GM18861 (cell line): ENCODE results near the gene L1CAM.
A peak's percentile ranks its signal among the peaks of the same experiment; 100 is the strongest.

Experiments used
- ATAC-seq: cut with Tn5 transposase; IDR thresholded peaks from one replicate; pipeline ENCODE4 v1.9.1; 2021; ENCODE audit not compliant: unreplicated experiment

L1CAM gene, protein sequence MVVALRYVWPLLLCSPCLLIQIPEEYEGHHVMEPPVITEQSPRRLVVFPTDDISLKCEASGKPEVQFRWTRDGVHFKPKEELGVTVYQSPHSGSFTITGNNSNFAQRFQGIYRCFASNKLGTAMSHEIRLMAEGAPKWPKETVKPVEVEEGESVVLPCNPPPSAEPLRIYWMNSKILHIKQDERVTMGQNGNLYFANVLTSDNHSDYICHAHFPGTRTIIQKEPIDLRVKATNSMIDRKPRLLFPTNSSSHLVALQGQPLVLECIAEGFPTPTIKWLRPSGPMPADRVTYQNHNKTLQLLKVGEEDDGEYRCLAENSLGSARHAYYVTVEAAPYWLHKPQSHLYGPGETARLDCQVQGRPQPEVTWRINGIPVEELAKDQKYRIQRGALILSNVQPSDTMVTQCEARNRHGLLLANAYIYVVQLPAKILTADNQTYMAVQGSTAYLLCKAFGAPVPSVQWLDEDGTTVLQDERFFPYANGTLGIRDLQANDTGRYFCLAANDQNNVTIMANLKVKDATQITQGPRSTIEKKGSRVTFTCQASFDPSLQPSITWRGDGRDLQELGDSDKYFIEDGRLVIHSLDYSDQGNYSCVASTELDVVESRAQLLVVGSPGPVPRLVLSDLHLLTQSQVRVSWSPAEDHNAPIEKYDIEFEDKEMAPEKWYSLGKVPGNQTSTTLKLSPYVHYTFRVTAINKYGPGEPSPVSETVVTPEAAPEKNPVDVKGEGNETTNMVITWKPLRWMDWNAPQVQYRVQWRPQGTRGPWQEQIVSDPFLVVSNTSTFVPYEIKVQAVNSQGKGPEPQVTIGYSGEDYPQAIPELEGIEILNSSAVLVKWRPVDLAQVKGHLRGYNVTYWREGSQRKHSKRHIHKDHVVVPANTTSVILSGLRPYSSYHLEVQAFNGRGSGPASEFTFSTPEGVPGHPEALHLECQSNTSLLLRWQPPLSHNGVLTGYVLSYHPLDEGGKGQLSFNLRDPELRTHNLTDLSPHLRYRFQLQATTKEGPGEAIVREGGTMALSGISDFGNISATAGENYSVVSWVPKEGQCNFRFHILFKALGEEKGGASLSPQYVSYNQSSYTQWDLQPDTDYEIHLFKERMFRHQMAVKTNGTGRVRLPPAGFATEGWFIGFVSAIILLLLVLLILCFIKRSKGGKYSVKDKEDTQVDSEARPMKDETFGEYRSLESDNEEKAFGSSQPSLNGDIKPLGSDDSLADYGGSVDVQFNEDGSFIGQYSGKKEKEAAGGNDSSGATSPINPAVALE

DNA sequence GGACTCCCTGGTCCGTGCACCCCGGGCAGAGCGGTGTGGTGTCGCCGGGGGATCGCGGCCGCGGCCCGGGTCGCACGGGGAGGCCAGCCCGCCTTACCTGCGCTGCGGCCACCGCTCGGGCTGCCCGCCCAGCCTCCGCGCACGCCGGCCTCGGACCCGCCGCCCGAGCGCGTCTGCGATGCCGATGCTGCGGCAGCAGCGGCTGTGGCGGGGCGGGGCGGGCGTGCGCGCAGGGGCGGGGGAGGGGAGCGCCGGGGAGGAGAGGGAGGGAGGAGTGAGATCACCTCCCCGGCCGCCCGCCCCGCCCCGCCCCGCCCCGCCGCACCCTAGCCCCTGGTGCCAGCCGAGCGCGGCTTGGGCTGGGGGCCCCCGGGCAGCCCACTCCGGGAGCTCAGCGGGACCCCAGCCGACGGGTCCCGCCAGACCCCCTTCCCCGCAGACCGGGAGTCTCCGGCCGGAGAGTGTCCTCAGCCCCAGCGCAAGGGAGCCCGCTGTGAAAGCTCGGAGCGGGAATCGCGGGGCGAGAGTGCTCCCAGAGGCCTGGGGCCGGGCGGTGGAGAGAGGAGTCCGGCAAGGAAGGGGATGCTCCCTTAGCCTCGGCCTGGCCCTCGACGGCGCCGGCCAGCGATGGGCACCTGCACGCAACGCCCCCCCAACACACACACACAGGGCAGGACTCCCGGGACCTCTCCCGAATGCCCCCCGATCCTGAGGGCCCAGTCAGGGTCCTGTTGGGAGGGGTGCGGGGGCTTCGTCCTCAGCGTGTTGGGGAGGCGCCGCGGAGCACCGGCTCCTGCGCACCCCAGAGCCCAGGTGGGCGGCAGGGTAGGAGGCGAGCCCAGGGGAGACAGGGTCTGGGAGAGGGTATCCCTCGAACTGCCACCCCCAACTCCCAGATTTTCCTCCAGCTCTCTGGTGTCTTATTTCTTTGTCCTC, at the start of gene L1CAM:
Gene L1CAM (minus strand): TSS at position 206 of the 936 bp plus-strand sequence. CDS start 10,337 bp downstream, outside the sequence.
- ATAC-seq: no peak

DNA sequence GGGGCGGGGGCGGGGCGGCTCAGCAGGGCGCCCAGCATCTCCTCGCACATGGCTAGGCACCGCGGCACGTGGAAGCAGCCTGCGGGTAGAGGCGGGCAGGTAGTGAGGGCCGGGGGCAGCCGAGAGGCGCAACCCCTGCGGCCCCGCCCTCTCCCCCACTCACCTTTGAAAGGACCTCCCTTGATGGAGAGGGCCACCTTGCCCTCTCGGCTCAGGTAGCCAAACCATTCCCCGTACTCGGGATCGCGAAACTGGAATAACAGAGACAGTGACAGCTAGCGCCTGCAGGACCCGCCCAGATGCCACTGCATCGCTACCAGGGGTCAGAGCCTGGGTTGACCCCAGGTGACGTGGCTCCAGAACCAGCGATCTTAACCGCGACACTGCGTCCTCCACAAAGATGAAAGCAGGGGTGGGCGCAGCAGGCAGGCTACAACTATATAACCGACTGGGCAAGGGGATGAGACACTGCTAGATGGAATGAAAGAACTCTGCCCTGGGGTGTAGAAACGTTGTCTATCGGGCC, 49.4 kb upstream of the L1CAM start:
- ATAC-seq: no peak

DNA sequence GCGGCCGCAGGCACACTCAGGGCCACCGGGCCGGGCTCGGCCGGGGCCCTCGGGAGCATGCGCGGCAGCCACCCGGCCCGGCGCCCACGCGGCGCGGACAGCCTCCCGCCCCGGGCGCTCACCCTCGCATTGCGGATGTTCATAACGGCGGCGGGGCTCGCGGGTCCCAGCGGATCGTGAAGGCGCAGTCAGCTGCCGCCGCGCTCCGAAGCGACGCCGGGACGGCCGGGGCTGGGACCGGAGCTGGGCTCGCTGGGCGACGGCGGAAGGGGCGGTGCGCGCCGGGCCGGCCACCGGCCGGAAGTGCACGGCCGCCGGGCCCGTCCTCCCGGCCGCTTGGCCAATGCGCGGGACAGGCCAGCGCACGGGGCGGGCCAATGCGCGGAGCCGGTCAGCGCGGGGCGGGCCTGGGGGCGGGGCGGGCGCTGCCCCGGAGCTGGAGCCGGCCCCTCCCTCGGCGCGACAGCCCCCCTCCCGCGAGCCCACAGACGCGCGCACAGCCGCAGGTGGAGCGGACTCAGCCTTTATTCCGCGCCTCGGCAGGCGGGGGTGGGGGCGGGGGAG, 48.9 kb upstream of the L1CAM start, which contains the start of gene NAA10:
Gene NAA10 (minus strand): TSS at position 276 of the 564 bp plus-strand sequence. CDS start 133 bp downstream, at position 143.
- ATAC-seq: no peak

DNA sequence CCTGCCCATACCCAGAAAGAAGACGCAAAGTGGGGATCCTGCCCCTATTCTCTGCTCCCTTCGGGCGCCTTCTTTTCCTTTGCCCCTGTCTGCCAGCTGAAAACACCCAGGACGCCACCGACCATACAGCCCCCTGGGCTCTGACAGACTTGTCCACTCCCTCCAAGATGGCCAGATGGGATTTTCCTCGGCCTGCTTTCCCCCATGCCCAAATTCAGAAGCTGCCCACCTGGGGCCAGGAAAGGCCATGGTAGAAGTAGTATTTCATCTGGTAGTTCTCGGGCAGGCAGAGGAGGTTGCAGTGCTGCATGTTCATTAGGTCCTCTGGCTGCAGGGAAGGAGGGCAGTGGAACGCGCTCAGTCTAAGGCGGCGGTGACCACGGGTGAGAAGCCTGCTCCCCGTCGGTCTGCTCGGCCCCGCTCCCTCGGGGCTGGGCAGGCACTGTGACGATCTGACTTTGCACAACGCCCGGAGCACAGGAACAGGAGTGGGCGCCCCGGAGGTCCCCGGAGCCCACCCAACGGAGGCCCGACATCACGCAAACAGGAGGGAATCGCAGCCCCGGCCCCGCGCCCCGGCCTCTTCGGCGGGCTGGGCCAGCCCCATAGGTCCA, 48.3 kb upstream of the L1CAM start:
- ATAC-seq: no peak

DNA sequence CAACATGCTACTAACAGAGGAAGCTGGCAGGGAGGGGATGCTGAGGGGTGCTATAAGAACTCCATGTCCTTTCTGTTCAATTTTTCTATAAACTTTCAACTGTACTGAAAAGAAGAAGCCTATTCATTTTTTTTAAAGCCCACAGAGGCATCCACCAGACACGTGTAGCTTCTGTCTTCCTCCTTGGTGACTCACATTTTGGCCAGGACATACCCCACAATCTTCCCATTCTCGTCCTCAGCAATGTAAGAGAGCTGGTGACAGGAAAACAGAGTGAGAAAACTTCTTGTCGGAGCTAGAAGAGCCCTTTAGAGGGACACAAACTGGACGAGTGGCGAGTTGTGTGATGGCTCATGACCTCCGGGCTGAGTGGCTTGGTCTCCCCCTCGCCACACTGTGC, 47.8 kb upstream of the L1CAM start:
- ATAC-seq: no peak

DNA sequence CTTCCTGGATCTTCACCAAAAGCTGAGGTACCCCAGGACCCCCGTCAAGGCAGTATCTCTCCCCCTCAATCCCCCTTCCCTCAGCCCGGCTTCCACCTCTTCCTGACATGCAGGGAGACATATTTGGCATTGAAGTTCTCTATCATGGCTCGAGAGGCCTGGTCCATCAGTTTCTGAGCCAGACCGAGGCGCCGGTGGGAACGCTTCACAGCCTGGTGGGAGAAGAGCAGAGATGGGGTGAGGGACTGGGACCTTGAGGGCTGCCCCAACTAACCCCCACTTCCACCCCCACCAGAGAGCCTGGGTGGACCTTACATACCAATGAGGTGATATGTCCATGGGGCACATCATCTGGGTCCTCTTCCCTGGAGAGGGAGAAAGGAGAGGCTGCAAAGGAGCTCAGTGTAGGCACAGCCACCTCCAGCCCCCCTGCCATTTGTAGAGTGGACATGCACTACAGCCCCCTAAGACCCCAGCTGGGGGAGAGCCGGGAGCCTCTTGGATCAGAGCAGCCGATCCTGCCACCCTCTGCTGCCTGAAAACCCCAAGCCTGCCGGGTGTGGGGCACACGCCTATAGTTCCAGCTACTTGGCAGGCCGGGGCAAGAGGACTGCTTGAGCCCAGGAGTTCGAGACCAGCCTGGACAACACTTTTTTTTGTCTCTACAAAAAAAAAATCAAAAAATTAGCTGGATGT, 46.4 kb upstream of the L1CAM start:
- ATAC-seq: no peak

DNA sequence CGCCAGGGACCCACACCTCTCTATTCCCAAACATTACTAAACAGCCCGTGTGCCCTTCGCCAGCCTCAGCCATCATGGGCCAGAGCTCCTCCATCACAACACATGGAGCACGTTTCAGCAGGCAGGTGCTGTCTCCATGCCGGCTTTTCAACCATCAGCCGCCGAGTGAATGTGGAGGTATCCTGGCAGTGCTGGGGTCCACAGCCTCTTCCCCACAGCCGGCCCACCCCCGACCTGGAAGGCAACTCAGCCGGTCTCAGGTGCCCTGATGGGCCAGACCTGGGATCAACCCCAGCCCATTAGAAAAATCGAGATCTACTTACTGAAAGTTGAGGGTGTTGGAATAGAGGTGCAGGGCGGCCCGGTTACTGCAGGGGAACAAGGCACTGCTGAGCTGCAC, 45.8 kb upstream of the L1CAM start:
- ATAC-seq: no peak

DNA sequence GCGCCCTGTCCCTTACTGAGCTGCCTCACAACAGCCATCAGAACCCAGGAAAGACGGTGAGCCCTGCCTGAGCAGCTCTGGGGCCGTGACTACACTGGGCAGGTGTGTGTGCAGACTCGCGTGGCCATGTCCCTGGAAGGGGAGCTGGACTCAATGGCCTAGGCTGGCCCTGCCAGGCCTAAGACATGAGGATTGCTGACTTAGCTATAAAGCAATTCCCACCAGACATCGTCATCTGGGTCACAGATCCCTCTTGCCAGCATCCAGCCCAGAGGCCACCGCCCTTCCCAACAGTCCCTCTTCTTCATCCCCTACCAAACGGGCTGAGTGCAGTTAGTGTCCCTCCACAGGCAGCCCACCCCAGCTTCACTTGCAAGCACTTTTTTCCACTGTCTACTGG, 45.2 kb upstream of the L1CAM start:
- no peak for ATAC-seq

DNA sequence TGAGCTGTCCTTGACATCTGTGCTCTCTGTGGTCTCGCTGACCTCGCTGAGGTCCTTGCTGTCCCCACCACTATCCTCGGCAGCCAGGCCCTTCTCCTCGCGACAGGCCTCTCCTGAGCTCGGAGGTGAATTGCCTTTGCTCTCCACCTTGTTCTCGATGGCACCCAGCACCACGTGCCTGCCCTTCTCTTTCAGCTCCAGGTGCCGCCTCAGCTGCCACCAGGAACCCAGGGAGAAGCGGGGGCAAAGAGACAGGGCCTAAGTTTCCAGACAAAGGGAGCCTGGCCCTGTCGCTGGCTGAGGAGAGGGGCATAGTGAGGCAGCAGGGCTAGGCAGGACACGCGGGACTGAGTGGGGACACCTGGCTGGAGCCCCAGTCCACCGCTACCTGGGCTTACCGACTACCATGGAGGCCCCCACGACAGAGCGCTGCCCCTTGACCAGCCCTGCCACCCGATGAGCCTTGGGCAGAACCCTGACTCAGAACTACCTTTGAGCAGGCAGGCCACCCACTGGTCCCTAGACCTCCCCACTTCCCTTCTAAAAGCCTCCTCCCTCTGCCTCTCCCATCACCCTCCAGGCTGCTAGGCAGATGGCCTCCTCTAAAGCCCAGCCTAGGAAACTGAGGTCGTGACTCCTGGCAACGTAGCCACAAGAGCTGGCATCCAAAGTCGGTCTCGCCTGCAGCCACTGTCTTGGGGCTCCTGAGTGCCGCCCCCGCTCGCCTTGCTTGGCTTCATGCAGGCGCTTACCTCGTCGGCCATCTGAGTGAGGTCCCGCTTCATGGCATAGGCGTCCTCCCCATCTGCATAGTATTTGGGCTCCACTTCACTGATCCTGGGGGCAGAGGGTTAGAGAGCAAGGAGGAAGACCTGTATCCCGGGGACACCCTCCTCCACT, 44.3 kb upstream of the L1CAM start:
- no peak for ATAC-seq

DNA sequence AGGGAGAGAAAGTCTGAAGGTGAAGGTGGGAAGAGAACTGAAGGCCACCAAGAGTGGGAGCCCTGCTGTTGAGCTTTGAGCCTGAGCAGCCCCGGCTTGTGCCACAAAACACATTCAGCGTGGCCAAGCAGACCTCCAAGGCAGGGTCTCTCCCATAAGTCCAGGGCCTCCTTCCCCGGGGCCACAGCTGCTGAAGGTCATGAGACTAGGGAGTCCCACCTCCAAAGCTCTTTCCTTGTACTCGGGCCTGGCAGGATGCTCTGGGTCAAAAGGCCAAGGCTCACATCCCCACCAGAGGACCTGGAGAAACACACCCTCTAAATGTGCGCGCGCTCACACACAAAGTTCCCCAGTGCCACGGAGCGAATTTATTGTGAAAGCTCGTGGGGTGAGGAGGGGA, 43.6 kb upstream of the L1CAM start:
- ATAC-seq: no peak

DNA sequence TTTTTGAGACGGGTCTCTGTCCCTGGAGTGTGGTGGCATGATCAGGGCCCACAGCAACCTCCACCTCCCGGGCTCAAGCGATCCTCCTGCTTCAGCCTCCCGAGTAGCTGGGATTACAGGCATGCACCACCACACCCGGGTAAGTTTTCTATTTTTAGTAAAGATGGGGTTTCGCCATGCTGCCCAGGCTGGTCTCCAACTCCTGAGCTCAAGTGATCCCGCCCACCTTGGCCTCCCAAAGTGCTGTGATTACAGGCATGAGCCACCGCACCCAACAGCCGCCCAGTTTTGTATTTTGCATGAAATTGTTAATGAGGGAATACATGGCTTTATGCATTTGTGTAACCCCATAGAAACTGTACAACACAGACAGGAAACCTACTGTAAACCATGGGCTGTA, 42.9 kb upstream of the L1CAM start:
- ATAC-seq: no peak

DNA sequence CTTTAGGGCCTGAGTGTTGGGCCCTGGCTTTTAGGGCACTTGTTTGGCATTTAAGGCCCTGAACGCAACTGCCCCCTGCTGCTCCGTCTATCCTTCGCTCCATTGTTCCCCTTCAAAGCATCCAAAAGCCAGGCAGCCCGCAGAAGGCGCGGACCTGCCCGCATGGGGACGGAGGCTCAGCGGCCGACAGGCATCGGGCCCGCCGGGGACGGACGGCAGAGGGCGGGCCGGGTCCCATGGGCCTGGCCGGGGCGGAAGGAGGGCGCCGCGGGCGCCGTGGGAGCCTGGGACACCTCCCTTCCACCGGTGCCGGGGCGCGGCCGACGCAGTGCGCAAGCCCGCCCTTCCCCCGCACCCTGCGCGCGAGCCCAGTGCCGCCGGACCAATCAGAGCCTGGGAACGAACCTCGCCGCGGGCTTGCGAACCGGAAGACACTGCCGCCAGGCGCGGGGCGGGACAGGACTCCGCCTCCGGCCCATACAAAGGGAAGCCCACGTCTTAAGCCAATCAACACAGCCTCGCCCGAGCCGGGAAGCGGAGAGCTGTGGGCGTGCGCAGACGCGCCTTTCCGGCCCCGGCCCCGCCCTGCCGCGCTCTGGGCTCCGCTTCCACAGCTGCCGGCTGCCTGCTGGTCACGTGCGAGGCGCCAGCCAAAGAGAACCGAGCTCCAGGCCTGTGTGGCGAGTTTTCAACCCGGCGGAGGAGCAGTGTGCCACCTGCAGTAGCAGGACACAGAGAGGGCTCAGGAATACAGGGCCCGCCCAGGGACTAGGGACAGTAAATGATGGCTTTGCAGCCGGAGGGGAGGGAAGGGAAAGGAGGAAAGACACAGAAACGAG, 42.2 kb upstream of the L1CAM start:
- ATAC-seq: peak; percentile 72

DNA sequence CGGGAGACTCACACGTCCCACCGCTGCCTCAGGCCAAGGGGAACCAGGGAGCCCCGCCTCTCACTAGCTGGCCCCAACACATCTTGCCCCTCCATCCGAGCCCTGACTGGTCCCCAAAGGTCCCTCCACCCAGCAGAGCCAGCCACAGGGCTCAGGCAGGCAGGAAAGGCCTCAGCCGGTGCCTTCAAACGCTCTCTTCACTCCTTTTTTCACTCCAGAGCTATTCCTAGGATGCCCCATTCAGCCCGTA, 41.6 kb upstream of the L1CAM start:
- ATAC-seq: no peak

DNA sequence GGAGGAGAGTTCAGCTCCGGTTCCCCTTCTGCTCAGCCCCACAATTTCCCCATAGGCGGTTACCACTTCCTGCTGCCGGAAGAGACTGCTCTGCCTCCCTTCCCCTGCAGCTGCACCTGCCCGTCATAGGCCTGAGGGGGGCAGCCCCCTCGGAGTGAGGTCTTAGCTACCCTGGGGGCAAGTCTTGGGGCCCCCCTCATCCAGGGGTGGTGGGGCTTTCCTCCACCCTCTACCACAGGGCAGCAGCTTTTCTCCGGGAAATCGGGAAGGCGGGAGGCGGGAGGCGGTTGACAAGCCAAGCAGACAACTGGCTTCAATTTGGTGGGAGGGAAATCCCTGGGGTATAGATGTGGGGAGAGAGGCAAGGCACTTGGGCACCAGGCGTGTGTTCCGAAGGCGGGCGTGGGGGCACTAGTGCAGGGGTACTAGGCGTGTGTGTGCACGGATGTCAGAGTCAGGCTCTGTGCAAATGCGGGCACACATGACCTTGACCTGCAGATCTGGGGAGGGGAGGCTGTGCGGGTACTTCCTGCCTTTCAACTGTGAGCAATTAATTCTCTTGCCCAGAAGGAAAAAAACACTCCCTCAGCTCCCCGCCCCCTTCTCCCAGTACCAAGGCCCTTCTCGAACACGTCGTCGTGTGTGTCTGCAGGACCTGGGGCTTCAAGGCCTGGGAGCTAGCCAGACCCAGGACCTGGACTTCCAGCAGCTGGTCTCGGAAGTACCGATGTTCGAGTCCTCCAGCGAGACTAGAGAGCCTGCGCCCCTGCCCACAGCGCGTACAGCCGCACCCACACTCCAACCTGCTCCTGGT, 41.1 kb upstream of the L1CAM start:
- ATAC-seq: peak; percentile 28

DNA sequence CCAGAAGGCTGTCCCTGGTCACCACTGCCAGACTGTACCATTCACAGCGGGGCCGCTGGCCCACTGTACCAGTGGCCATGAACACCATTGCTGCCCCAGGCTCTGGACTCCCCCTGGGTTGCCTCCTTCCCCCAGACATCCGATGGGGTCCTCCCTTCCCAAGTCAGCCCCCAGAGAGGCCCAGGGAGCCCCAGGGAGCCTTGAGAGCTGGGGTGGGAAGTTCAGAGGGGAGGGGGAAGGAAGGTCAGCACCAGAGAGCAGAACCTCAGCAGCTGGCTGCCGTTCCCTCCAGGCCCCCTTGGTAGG, 40.5 kb upstream of the L1CAM start:
- no peak for ATAC-seq
